Activated CD4-positive, alpha-beta memory T cell treated with anti-CD3 and anti-CD28 coated beads for 36 hours (primary cell): ENCODE results near the gene IL13RA2. TPM values are rescaled to one million over a fixed set of nuclear protein-coding genes. Genes with fewer than 3 reads are reported as not detected.

Experiments used
- CTCF ChIA-PET: fragments of 350-600 bp; sonication (Branson Sonifier 250); formaldehyde crosslinking; loops from one replicate; lab custom pipeline; 2021; ENCODE audit warnings: antibody characterized with exemption, inconsistent platforms; lab: Charles Lee
- POLR2A ChIA-PET: fragments of 350-600 bp; sonication (Branson Sonifier 250); formaldehyde crosslinking; loops from one replicate; lab custom pipeline; 2021; ENCODE audit warnings: antibody characterized with exemption; lab: Charles Lee
- DNase-seq: peaks from one replicate; pipeline ENCODE4 v3.0.0-alpha.2; 2020
- H3K27ac Mint-ChIP-seq: one replicate; pipeline ENCODE4 v1.8.0; 2021; ENCODE audit warnings: mixed read lengths
- H3K27me3 Mint-ChIP-seq: one replicate; pipeline ENCODE4 v1.8.0; 2021; ENCODE audit warnings: mixed read lengths
- H3K36me3 Mint-ChIP-seq: one replicate; pipeline ENCODE4 v1.8.0; 2021; ENCODE audit warnings: mixed read lengths
- H3K4me1 Mint-ChIP-seq: one replicate; pipeline ENCODE4 v1.8.0; 2021; ENCODE audit warnings: low read depth, mixed read lengths
- H3K4me3 Mint-ChIP-seq: one replicate; pipeline ENCODE4 v1.8.0; 2021; ENCODE audit warnings: mild to moderate bottlenecking, mixed read lengths
- H3K9me3 Mint-ChIP-seq: one replicate; pipeline ENCODE4 v1.8.0; 2021; ENCODE audit warnings: mixed read lengths
- intact Hi-C: fragments of 100-400 bp; cut with micrococcal nuclease; formaldehyde crosslinking; loops from one replicate; pipeline ENCODE4 v1.15.1; 2023
- total RNA-seq, 2 experiments: library from RNA; stranded (reverse); gene quantifications; one replicate each; pipeline ENCODE4 v1.2.3, GENCODE V29; 2021

The IL13RA2 gene, protein sequence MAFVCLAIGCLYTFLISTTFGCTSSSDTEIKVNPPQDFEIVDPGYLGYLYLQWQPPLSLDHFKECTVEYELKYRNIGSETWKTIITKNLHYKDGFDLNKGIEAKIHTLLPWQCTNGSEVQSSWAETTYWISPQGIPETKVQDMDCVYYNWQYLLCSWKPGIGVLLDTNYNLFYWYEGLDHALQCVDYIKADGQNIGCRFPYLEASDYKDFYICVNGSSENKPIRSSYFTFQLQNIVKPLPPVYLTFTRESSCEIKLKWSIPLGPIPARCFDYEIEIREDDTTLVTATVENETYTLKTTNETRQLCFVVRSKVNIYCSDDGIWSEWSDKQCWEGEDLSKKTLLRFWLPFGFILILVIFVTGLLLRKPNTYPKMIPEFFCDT
- total RNA-seq = not detected

DNA sequence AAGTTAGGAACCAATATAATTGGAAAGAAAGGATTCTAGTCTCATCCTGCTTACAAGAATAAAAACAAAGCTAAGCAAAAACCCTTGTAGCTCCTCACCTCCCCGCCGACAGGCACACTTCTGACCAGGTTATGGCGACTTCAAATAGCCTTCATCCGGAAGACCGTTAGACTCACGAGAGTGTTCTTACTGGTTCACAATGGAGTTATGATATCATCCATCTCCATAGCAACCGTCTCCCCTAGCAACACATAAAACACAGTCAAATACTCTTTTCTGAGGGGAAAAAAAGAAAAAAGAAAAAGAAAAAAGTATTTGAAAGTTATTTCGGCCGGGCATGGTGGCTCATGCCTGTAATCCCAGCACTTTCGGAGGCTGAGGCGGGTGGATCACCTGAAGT, at the start of gene IL13RA2:
IL13RA2 (minus strand) TSS at position 162 of the 400 bp plus-strand sequence. CDS start 347 bp downstream, outside the sequence.
- Mint-ChIP-seq H3K27ac (no peak within 1 kb of the TSS), H3K4me1 (no peaks in the 10 kb centered on the region), H3K36me3 (no peaks in the 10 kb centered on the region), H3K4me3 (no peak within 1 kb of the TSS), H3K27me3 (no peaks in the 10 kb centered on the region), H3K9me3 (peaks cover 4% of the 10 kb centered on the region)
- ChIA-PET CTCF (no interaction called here), POLR2A (no interaction called here)
- no peak for DNase-seq
- intact Hi-C loops = no loop called here

DNA sequence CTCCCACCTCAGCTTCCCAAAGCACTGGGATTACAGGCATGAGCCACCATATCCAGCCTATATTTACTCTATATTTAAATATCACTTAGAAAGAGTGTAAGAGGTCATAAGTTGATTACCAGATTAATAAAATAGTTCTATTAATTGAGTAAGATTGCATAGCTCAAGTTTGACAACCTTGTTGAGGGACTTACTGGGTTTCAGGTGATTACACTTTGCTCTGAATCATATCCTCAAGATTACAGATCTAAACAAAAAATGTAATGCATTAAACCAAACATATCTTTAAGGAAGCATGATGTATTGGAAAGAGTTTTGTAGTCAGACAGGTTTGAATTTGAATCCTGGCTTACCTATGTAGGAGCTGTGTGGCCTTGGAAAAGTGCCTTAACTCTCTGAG, 47.9 kb upstream of the IL13RA2 start:
- no peak overlapping the region for H3K27ac Mint-ChIP-seq
- H3K36me3 Mint-ChIP-seq = no peaks in the 10 kb centered on the region
- peaks cover 3% of the 10 kb centered on the region for H3K9me3 Mint-ChIP-seq
- H3K27me3 Mint-ChIP-seq = no peaks in the 10 kb centered on the region
- POLR2A ChIA-PET = no interaction called here
- H3K4me3 Mint-ChIP-seq = no peak overlapping the region
- H3K4me1 Mint-ChIP-seq = no peaks in the 10 kb centered on the region
- intact Hi-C loops = no loop called here
- DNase-seq = no peak
- CTCF ChIA-PET = no interaction called here

DNA sequence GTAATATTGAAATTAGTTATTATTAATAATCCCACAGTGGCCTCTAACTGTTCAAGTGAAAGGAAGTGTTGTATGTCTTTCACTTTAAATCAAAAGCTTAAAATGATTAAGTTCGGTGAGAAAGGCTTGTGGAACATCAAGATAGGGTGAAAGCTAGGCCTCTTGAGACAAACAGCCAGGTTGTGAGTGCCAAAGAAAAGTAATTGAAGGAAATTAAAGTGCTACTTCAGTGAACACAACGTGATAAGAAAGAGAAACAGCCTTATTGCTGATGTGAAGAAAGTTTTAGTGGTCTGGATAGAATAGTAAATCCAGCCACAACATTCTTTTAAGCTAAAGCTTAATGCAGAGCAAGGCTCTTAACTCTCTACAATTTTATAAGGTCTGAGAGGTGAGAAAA, 42.6 kb upstream of the IL13RA2 start:
- Mint-ChIP-seq H3K9me3 (peaks cover 8% of the 10 kb centered on the region), H3K4me3 (no peak overlapping the region), H3K27ac (no peak overlapping the region), H3K4me1 (no peaks in the 10 kb centered on the region), H3K27me3 (no peaks in the 10 kb centered on the region), H3K36me3 (no peaks in the 10 kb centered on the region)
- ChIA-PET POLR2A (no interaction called here), CTCF (no interaction called here)
- DNase-seq = no peak
- intact Hi-C loops = no loop called here

- Mint-ChIP-seq H3K36me3 (no peaks in the 10 kb centered on the region), H3K9me3 (peaks cover 9% of the 10 kb centered on the region)
- intact Hi-C loops = no loop called here
Observed at GRCh38 chrX:115058276-115058675, 40.9 kb upstream of the IL13RA2 start.

GRCh38 chrX:115054876-115055275, 37.5 kb upstream of the IL13RA2 start:
- H3K4me3 Mint-ChIP-seq = no peak overlapping the region
- no peaks in the 10 kb centered on the region for H3K36me3 Mint-ChIP-seq
- no peak for DNase-seq
- intact Hi-C loops = no loop called here
- no peaks in the 10 kb centered on the region for H3K4me1 Mint-ChIP-seq
- H3K9me3 Mint-ChIP-seq = peaks cover 6% of the 10 kb centered on the region
- CTCF ChIA-PET = no interaction called here
- POLR2A ChIA-PET = no interaction called here
- no peak overlapping the region for H3K27ac Mint-ChIP-seq
- H3K27me3 Mint-ChIP-seq = no peaks in the 10 kb centered on the region

More at GRCh38 chrX:115058276-115058675, 40.9 kb upstream of the IL13RA2 start:
- POLR2A ChIA-PET = no interaction called here
- DNase-seq = no peak
- Mint-ChIP-seq H3K4me1 (no peaks in the 10 kb centered on the region), H3K4me3 (no peak overlapping the region), H3K27me3 (no peaks in the 10 kb centered on the region), H3K27ac (no peak overlapping the region)
- CTCF ChIA-PET = no interaction called here

DNA sequence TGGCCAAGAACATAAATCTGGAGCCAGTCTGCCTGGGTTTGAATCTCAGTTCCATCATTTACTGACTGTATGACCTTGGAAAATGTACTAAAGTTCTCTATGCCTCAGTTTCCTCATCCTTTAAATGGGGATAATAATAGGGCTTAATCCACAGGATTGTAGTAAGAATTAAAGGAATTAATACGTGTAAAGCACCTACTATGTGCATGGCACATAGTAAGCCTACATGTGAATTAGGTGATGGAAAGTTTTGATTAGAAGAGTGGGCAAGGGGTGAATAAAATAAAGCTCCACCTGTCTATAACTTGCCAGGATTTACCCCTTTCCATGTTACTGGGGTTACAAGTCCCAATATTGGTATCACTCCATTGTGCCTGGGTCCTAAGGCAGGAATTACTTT, 35.8 kb upstream of the IL13RA2 start:
- Mint-ChIP-seq H3K4me1 (no peaks in the 10 kb centered on the region), H3K9me3 (peaks cover 6% of the 10 kb centered on the region), H3K4me3 (no peak overlapping the region), H3K36me3 (no peaks in the 10 kb centered on the region), H3K27me3 (no peaks in the 10 kb centered on the region), H3K27ac (no peak overlapping the region)
- POLR2A ChIA-PET = no interaction called here
- CTCF ChIA-PET = no interaction called here
- intact Hi-C loops = no loop called here
- DNase-seq = no peak

DNA sequence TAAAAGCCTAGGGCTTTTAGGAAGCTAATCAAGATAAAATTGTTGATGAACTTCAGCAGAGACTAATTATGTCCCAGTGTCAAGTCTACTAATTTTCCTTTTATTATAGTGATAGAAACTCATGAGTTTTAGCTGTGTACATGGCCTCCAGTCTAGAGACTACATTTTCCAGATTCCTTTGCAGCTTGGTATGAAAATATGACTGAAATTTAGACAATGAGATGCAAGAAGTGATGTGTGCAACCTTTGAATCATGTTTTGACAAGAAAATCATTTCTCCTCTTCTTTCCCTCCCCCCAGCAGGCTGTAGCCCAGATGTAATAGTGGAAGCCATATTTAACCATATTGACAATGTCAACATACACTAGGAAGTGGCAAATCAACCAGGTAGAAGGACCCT, 30.3 kb upstream of the IL13RA2 start:
- no peaks in the 10 kb centered on the region for H3K9me3 Mint-ChIP-seq
- no peaks in the 10 kb centered on the region for H3K4me1 Mint-ChIP-seq
- no peak overlapping the region for H3K27ac Mint-ChIP-seq
- no peaks in the 10 kb centered on the region for H3K36me3 Mint-ChIP-seq
- CTCF ChIA-PET = no interaction called here
- H3K4me3 Mint-ChIP-seq = no peak overlapping the region
- H3K27me3 Mint-ChIP-seq = no peaks in the 10 kb centered on the region
- intact Hi-C loops = no loop called here
- POLR2A ChIA-PET = no interaction called here
- no peak for DNase-seq

- DNase-seq = no peak
- CTCF ChIA-PET = no interaction called here
- H3K4me3 Mint-ChIP-seq = no peak overlapping the region
- no peaks in the 10 kb centered on the region for H3K36me3 Mint-ChIP-seq
- intact Hi-C loops = no loop called here
- POLR2A ChIA-PET = no interaction called here
- H3K27me3 Mint-ChIP-seq = no peaks in the 10 kb centered on the region
- no peaks in the 10 kb centered on the region for H3K9me3 Mint-ChIP-seq
- no peaks in the 10 kb centered on the region for H3K4me1 Mint-ChIP-seq
- no peak overlapping the region for H3K27ac Mint-ChIP-seq
Observed at GRCh38 chrX:115047181-115047580, 29.8 kb upstream of the IL13RA2 start.

DNA sequence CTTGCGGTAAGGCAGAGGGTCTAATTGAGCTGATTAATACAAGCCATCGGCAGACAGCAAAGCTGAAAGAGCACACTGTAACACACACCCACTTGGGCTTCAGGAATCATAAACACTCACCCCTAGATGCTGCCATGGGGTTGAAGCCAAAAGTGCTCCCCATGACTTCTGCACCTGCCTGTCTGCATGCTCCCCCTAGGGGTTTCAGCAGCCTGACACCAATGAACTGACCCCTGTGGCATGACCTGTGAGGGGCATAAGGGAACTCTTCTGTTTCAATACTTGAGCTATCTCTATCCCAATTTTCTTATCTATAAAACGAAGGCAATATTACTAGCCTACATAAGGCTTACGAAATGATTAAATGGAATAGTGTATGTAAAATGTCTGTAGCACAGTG, 23.0 kb upstream of the IL13RA2 start:
- H3K27ac Mint-ChIP-seq = no peak overlapping the region
- intact Hi-C loops = no loop called here
- POLR2A ChIA-PET = no interaction called here

DNA sequence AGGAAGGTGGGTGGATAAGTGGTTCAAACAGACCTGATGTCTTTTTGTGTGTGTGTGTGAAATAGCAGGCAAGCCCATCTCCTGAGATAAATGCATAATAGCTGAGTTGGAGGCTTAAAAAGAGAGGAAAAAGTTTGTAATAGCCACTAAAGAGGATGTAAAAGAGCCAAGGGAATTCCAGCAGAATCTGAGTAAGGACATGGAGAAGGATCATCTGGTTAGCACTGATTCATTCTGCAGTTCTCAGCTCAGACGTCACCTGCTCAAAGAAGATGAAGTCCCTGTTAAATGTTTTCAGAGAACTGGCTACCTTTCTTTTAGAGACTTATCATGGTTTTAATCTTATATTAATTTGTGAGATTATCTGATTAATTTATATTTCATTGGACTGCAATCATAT, 21.0 kb upstream of the IL13RA2 start:
- no peaks in the 10 kb centered on the region for H3K36me3 Mint-ChIP-seq
- H3K4me1 Mint-ChIP-seq = no peaks in the 10 kb centered on the region
- ChIA-PET POLR2A (no interaction called here), CTCF (no interaction called here)
- DNase-seq = no peak
- no peak overlapping the region for H3K4me3 Mint-ChIP-seq
- H3K27ac Mint-ChIP-seq = no peak overlapping the region
- no peaks in the 10 kb centered on the region for H3K27me3 Mint-ChIP-seq
- intact Hi-C loops = no loop called here
- no peaks in the 10 kb centered on the region for H3K9me3 Mint-ChIP-seq

More for the DNA sequence above, 23.0 kb upstream of the IL13RA2 start:
- CTCF ChIA-PET = no interaction called here
- no peak for DNase-seq
- H3K4me3 Mint-ChIP-seq = no peak overlapping the region
- no peaks in the 10 kb centered on the region for H3K27me3 Mint-ChIP-seq
- no peaks in the 10 kb centered on the region for H3K9me3 Mint-ChIP-seq
- H3K4me1 Mint-ChIP-seq = no peaks in the 10 kb centered on the region
- H3K36me3 Mint-ChIP-seq = no peaks in the 10 kb centered on the region

DNA sequence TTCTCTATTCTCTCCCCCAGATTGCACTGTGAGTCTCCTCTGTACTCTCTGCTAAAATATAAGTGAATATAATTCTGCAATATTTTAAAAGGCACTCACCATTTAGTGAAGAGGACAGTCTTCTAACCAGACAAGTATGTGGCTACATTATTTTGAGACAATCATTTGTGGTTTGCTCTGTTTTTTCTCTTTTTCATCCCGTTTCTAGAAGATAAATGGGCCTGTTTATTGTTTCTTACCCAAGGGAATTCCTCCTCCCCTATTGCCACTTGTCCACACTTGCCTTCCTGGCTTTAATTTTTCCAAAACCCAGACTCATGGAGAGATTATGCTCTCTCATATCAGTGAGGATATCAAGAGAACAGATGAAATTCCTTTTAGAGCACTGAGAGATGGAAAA, 18.6 kb upstream of the IL13RA2 start:
- no peaks in the 10 kb centered on the region for H3K36me3 Mint-ChIP-seq
- intact Hi-C loops = no loop called here
- no peaks in the 10 kb centered on the region for H3K9me3 Mint-ChIP-seq
- no peaks in the 10 kb centered on the region for H3K4me1 Mint-ChIP-seq
- ChIA-PET POLR2A (no interaction called here), CTCF (no interaction called here)
- H3K27me3 Mint-ChIP-seq = no peaks in the 10 kb centered on the region
- no peak for DNase-seq
- H3K4me3 Mint-ChIP-seq = no peak overlapping the region
- H3K27ac Mint-ChIP-seq = no peak overlapping the region

- Mint-ChIP-seq H3K9me3 (no peaks in the 10 kb centered on the region), H3K4me3 (no peak overlapping the region), H3K4me1 (no peaks in the 10 kb centered on the region), H3K27ac (no peak overlapping the region), H3K27me3 (no peaks in the 10 kb centered on the region), H3K36me3 (no peaks in the 10 kb centered on the region)
- no peak for DNase-seq
- ChIA-PET CTCF (no interaction called here), POLR2A (no interaction called here)
- intact Hi-C loops = no loop called here
Observed at GRCh38 chrX:115031989-115032388, 14.6 kb upstream of the IL13RA2 start.

GRCh38 chrX:115030625-115031024, 13.2 kb upstream of the IL13RA2 start:
- CTCF ChIA-PET = no interaction called here
- POLR2A ChIA-PET = no interaction called here

More at GRCh38 chrX:115030625-115031024, 13.2 kb upstream of the IL13RA2 start:
- Mint-ChIP-seq H3K4me3 (no peak overlapping the region), H3K27ac (no peak overlapping the region), H3K9me3 (no peaks in the 10 kb centered on the region), H3K4me1 (no peaks in the 10 kb centered on the region), H3K27me3 (no peaks in the 10 kb centered on the region), H3K36me3 (no peaks in the 10 kb centered on the region)
- intact Hi-C loops = no loop called here
- DNase-seq = no peak
